Ishikawa (cell line): ENCODE measurements around the gene ROBO1.

Source experiments
- CREB1 ChIP-seq: IDR thresholded peaks from 2 replicates; pipeline ENCODE4 v1.6.1; 2012; ENCODE audit warnings: low read depth
- EGR1 ChIP-seq: IDR thresholded peaks from 2 replicates; pipeline ENCODE4 v1.6.1; 2012
- EP300 ChIP-seq: IDR thresholded peaks from 2 replicates; pipeline ENCODE4 v1.6.1; 2012; ENCODE audit warnings: borderline replicate concordance
- FOXM1 ChIP-seq: IDR thresholded peaks from 2 replicates; pipeline ENCODE4 v1.6.1; 2012; ENCODE audit warnings: low read depth, borderline replicate concordance
- MAX ChIP-seq: IDR thresholded peaks from 2 replicates; pipeline ENCODE4 v1.6.1; 2012
- NFIC ChIP-seq: IDR thresholded peaks from 2 replicates; pipeline ENCODE4 v1.6.1; 2012
- RAD21 ChIP-seq: IDR thresholded peaks from 2 replicates; pipeline ENCODE4 v1.6.1; 2012; ENCODE audit warnings: low read depth
- REST ChIP-seq: IDR thresholded peaks from 2 replicates; pipeline ENCODE4 v1.6.1; 2012; ENCODE audit warnings: low read depth, mild to moderate bottlenecking
- TAF1 ChIP-seq: IDR thresholded peaks from 2 replicates; pipeline ENCODE4 v1.6.1; 2012; ENCODE audit warnings: low read depth, mild to moderate bottlenecking
- TCF12 ChIP-seq: IDR thresholded peaks from 2 replicates; pipeline ENCODE4 v1.6.1; 2012; ENCODE audit warnings: low read depth
- TEAD4 ChIP-seq: IDR thresholded peaks from 2 replicates; pipeline ENCODE4 v1.6.1; 2012
- YY1 ChIP-seq: IDR thresholded peaks from 2 replicates; pipeline ENCODE4 v1.6.1; 2012; ENCODE audit warnings: low read depth
- ZBTB7A ChIP-seq: IDR thresholded peaks from 2 replicates; pipeline ENCODE4 v1.6.1; 2012; ENCODE audit warnings: low read depth
- TF ChIP-seq, protein P1 (sequence below): IDR thresholded peaks from 2 replicates; pipeline ENCODE4 v1.6.1; 2012

DNA sequence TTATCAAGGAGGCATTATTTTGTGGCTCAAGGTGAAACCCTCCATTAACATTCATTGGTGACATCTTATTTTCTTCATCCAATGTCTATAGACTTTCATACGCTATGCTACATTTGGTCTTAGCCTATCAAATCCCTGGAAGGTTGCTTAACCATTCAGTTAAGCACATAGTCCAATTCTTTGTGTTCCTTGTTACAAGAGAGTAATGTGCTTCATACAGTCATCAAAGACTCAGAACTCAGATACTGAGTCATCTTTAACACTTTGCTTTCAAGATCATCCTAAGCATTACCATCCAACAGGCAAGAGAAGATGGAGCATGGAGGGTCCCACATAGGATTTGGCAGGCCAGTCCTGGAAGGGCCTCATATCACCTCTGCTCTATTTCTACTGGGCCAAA, 1202.1 kb downstream of the ROBO1 start:
- TF ChIP-seq REST (no peak), MAX (no peak), YY1 (no peak), FOXM1 (no peak), EP300 (no peak), RAD21 (no peak), TCF12 (no peak), CREB1 (no peak), TEAD4 (no peak), EGR1 (no peak), TAF1 (no peak), ZBTB7A (no peak), NFIC (no peak)
- TF ChIP-seq, protein P1, sequence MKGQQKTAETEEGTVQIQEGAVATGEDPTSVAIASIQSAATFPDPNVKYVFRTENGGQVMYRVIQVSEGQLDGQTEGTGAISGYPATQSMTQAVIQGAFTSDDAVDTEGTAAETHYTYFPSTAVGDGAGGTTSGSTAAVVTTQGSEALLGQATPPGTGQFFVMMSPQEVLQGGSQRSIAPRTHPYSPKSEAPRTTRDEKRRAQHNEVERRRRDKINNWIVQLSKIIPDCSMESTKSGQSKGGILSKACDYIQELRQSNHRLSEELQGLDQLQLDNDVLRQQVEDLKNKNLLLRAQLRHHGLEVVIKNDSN, result no peak
